Measurements from ENCODE around the gene DMAP1. TPM values are rescaled to one million over a fixed set of nuclear protein-coding genes. Genes with fewer than 3 reads are reported as not detected.

Gene DMAP1
- total and polyA plus RNA-seq, 2 donors from 2014 or later = 43.0 to 62.0 TPM

DNA sequence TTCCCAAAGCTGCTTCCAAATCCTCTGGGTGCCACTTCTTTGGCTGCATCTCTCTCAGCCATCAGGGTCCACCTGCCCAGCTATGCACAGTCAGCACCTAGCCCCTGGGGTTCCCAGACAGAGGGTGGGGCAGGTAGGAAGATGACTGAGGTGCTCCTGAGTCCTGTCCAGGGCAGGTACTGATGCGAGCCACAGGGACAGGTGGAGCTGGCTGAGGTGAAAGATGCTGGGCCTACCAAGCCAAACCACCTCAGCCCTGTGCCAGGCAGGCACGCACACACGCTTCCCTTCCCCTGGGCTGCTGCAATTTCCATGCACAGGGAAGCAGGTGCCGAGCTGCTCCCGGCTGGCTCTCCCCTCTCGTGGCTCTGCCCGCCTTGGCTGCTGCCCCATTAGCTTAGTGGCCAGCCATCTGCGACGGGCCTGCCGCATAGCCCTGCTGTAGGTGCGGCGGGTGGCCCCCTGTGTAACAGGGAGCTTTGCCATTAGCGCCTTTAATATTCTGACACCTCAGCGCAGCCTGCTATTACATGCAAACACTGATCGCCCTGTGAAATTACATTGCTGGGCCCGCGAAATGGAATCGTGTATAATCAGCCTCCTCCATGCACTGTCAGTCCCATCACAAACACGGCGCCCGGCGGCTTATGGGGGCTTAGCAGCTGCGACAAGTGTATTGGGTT lies 38.9 kb downstream of the DMAP1 start:
- no peak for FAIRE-seq
- peak in 1 of 5 donors; percentile 34 for DNase-seq
- H3K4me1 ChIP-seq (ENCODE audit: control insufficient read depth in 2 of 3, insufficient read depth in 2 of 3, low read depth in 1 of 3, low read length in 3 of 3) = no peaks in the 10 kb centered on the region
- TF ChIP-seq, protein P1, sequence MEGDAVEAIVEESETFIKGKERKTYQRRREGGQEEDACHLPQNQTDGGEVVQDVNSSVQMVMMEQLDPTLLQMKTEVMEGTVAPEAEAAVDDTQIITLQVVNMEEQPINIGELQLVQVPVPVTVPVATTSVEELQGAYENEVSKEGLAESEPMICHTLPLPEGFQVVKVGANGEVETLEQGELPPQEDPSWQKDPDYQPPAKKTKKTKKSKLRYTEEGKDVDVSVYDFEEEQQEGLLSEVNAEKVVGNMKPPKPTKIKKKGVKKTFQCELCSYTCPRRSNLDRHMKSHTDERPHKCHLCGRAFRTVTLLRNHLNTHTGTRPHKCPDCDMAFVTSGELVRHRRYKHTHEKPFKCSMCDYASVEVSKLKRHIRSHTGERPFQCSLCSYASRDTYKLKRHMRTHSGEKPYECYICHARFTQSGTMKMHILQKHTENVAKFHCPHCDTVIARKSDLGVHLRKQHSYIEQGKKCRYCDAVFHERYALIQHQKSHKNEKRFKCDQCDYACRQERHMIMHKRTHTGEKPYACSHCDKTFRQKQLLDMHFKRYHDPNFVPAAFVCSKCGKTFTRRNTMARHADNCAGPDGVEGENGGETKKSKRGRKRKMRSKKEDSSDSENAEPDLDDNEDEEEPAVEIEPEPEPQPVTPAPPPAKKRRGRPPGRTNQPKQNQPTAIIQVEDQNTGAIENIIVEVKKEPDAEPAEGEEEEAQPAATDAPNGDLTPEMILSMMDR (IDR thresholded peaks at IDR 0.05; ENCODE audit: borderline replicate concordance, extremely low read depth, insufficient read depth) = no peak
- no peak overlapping the region for H3K9ac ChIP-seq (ENCODE audit: low read length in 3 of 3)
- H3K27me3 ChIP-seq (ENCODE audit: control insufficient read depth, insufficient read depth, low read length) = no peaks in the 10 kb centered on the region
- no peak overlapping the region for H3K27ac ChIP-seq (ENCODE audit: low read depth in 2 of 2, low read length in 2 of 2)
- H3K9me3 ChIP-seq (ENCODE audit: control insufficient read depth in 2 of 3, insufficient read depth in 1 of 3, low read length in 3 of 3) = no peaks in the 10 kb centered on the region
- no peak overlapping the region for H3K4me3 ChIP-seq (ENCODE audit: low read length in 3 of 3)
- intact Hi-C loops (cut with DNase I) = no loop called here
- H3K36me3 ChIP-seq (ENCODE audit: control insufficient read depth in 2 of 3, insufficient read depth in 3 of 3, low read length in 3 of 3) = peaks cover 0 to 6% (median 5%) of the 10 kb centered on the region in 3 donors

DNA sequence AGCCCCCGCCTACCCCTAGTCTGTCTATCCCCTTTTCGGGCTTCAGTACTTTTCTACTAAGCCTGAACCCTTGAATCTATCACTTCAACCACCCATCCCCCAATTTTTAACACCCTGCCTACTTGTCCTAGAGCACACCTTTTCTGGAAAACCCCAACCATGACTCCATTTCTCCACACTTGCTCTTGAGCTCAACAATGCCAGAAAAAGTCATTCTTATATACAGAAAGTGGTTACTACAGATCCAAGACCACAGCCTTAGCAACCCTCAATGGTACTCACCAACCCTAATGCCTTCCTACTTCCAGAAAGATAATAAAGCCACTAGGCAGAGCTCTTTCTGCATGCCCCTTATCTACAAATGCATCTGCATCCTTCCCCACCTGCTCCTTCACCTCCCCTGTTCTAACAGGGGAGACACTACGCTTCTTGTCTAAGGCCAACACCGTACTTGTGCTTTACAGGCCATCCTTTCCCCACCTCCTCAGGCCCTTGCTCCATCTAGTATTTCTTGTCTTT lies 41.2 kb downstream of the DMAP1 start:
- TF ChIP-seq, protein P1 (IDR thresholded peaks at IDR 0.05; ENCODE audit: borderline replicate concordance, extremely low read depth, insufficient read depth) = no peak
- Histone ChIP-seq H3K4me3 (ENCODE audit: low read length in 3 of 3) (no peak overlapping the region), H3K4me1 (ENCODE audit: control insufficient read depth in 2 of 3, insufficient read depth in 2 of 3, low read depth in 1 of 3, low read length in 3 of 3) (no peaks in the 10 kb centered on the region), H3K9me3 (ENCODE audit: control insufficient read depth in 2 of 3, insufficient read depth in 1 of 3, low read length in 3 of 3) (no peaks in the 10 kb centered on the region), H3K27me3 (ENCODE audit: control insufficient read depth, insufficient read depth, low read length) (no peaks in the 10 kb centered on the region), H3K9ac (ENCODE audit: low read length in 3 of 3) (no peak overlapping the region), H3K27ac (ENCODE audit: low read depth in 2 of 2, low read length in 2 of 2) (no peak overlapping the region), H3K36me3 (ENCODE audit: control insufficient read depth in 2 of 3, insufficient read depth in 3 of 3, low read length in 3 of 3) (peaks cover 0 to 5% (median 0%) of the 10 kb centered on the region in 3 donors)
- intact Hi-C loops (cut with DNase I) = no loop called here
- no peak for DNase-seq
- FAIRE-seq = no peak

DNA sequence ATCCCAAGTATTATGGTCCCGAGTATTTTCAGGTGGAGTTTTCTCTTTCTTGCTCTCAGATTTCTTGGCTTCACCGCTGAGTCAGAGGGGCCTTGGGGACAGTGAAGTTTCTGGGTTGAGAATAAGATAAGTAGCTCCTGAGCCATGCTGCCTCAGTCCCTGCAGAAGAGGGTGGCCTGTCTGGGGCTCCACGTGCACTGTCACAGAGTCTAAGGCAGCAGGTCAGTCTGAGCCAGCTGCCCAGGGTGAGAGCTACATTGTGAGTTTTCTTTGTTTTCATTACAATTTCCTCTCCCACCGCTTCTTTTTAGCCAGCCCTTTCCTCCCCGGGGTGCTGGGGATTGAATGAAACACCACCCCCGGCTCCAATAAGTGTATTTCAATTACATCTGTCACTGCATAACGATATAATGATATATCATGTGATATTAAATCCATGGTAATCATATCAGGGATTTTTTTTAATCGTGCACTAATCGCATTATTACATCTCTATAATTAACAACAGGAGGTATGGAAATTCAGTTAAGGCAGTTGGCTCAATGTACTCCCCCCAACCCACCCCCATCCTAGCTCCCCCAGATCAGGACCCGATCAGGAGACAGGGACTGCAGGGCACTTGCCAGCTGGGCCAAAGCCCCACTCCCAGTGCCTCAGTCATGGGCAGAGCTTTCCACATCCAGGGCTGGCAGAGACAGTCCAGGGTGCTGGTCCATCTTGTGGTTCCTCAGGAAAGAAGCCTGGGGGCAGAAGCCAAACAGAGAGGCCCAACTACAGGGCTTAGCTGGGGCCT lies 43.7 kb downstream of the DMAP1 start:
- no peak overlapping the region for H3K4me3 ChIP-seq (ENCODE audit: low read length in 3 of 3)
- peaks cover 0 to 4% (median 0%) of the 10 kb centered on the region in 3 donors for H3K36me3 ChIP-seq (ENCODE audit: control insufficient read depth in 2 of 3, insufficient read depth in 3 of 3, low read length in 3 of 3)
- no peaks in the 10 kb centered on the region for H3K9me3 ChIP-seq (ENCODE audit: control insufficient read depth in 2 of 3, insufficient read depth in 1 of 3, low read length in 3 of 3)
- H3K9ac ChIP-seq (ENCODE audit: low read length in 3 of 3) = no peak overlapping the region
- DNase-seq (no peak), FAIRE-seq (no peak)
- H3K27me3 ChIP-seq (ENCODE audit: control insufficient read depth, insufficient read depth, low read length) = no peaks in the 10 kb centered on the region
- H3K4me1 ChIP-seq (ENCODE audit: control insufficient read depth in 2 of 3, insufficient read depth in 2 of 3, low read depth in 1 of 3, low read length in 3 of 3) = no peaks in the 10 kb centered on the region
- intact Hi-C loops (cut with DNase I) = no loop called here
- TF ChIP-seq, protein P1 (IDR thresholded peaks at IDR 0.05; ENCODE audit: borderline replicate concordance, extremely low read depth, insufficient read depth) = no peak
- no peak overlapping the region for H3K27ac ChIP-seq (ENCODE audit: low read depth in 2 of 2, low read length in 2 of 2)

All from kidney (tissue), 14 donors.